ENCODE data around the gene THAP3.
A peak's percentile ranks its signal among the peaks of the same experiment; 100 is the strongest.

The THAP3 gene

GRCh38 chr1:6612641-6613360 lies 11.9 kb upstream of the THAP3 start:
- DNase-seq (ENCODE audit: low read depth): no peak

- DNase-seq (ENCODE audit: low read depth): peak; percentile 98
Observed at GRCh38 chr1:6613361-6614018, 11.2 kb upstream of the THAP3 start, which contains the start of gene PHF13. Gene PHF13, plus strand, starts transcription at chr1:6613731. Its CDS starts 336 bp downstream, at chr1:6614067.

GRCh38 chr1:6614019-6614928 lies 10.4 kb upstream of the THAP3 start:
- DNase-seq (ENCODE audit: low read depth): no peak

- no peak for DNase-seq (ENCODE audit: low read depth)
Observed at GRCh38 chr1:6614929-6615785, 9.5 kb upstream of the THAP3 start.

GRCh38 chr1:6619045-6619444 lies 5.6 kb upstream of the THAP3 start:
- DNase-seq (ENCODE audit: low read depth): no peak

- DNase-seq (ENCODE audit: low read depth): no peak
Observed at GRCh38 chr1:6621429-6622391, 3.0 kb upstream of the THAP3 start.

GRCh38 chr1:6622396-6623152 lies 2.1 kb upstream of the THAP3 start:
- no peak for DNase-seq (ENCODE audit: low read depth)

- DNase-seq (ENCODE audit: low read depth): no peak
Observed at GRCh38 chr1:6623269-6623965, 1.3 kb upstream of the THAP3 start.

- DNase-seq (ENCODE audit: low read depth): no peak
Observed at GRCh38 chr1:6625584-6626149, 999 bp downstream of the THAP3 start.

- DNase-seq (ENCODE audit: low read depth): no peak
Observed at GRCh38 chr1:6627031-6627430, 2.4 kb downstream of the THAP3 start.

- DNase-seq (ENCODE audit: low read depth): no peak
Observed at GRCh38 chr1:6627841-6628545, 3.3 kb downstream of the THAP3 start.

- no peak for DNase-seq (ENCODE audit: low read depth)
Observed at GRCh38 chr1:6628971-6629479, 4.4 kb downstream of the THAP3 start.

GRCh38 chr1:6630027-6630426 lies 5.4 kb downstream of the THAP3 start:
- DNase-seq (ENCODE audit: low read depth): no peak

- DNase-seq (ENCODE audit: low read depth): no peak
Observed at GRCh38 chr1:6631058-6631457, 6.4 kb downstream of the THAP3 start.

- DNase-seq (ENCODE audit: low read depth): no peak
Observed at GRCh38 chr1:6632588-6633514, 8.2 kb downstream of the THAP3 start.

GRCh38 chr1:6634371-6635052 lies 9.8 kb downstream of the THAP3 start:
- DNase-seq (ENCODE audit: low read depth): no peak
